HepG2 (cell line): Measurements from ENCODE around the gene COX14. TPM values are rescaled to one million over a fixed set of nuclear protein-coding genes. Genes with fewer than 3 reads are reported as not detected.

ENCODE experiments used
- ATAC-seq: fragments of 200-7000 bp; cut with Tn5 transposase; 3 replicates; pipeline ENCODE4 v1.9.1; 2020; ENCODE audit warnings: mild to moderate bottlenecking, moderate library complexity
- BruUV-seq: library from RNA; stranded (reverse); fragments of 400-500 nt; replicated peaks from 2 replicates; lab custom pipeline; 2021; lab: Mats Ljungman, UMichigan
- CTCF ChIA-PET: fragments of 300-600 bp; formaldehyde crosslinking; extraction: SDS; loops from one replicate; lab custom pipeline; 2021; ENCODE audit warnings: low total read pairs, inconsistent platforms, low intra/inter-chr PET ratio; lab: Yijun Ruan, JAX
- POLR2A ChIA-PET: fragments of 350-600 bp; sonication (Branson Sonifier 250); formaldehyde crosslinking; loops from one replicate; lab custom pipeline; 2020; ENCODE audit warnings: antibody characterized with exemption, inconsistent platforms; lab: Yijun Ruan, JAX
- DNase-seq: peaks from one replicate; pipeline ENCODE4 v3.0.0-alpha.2; 2015; ENCODE audit warnings: low spot score
- FAIRE-seq: peaks from 3 replicates; lab custom pipeline; 2011; peaks lifted over from hg19 to GRCh38; lab: Jason Lieb, UNC
- H2AFZ ChIP-seq: one replicate; pipeline ENCODE4 v1.6.1; 2011; ENCODE audit warnings: low read length, inconsistent platforms
- H3K27ac ChIP-seq: fragments of 300-600 bp; 3 replicates; pipeline ENCODE4 v1.8.0; 2011; ENCODE audit warnings: mixed run types, mild to moderate bottlenecking, mixed read lengths, low read length, inconsistent platforms; ENCODE audit not compliant: insufficient read depth; ENCODE audit errors: extremely low read length
- H3K27me3 ChIP-seq, 2 experiments: fragments of 200-600 bp in 1 of 2; 2 replicates in 1 of 2; 3 replicates in 1 of 2; pipeline versions ENCODE4 v1.6.0 to v1.8.0; 2011; ENCODE audit warnings: low read length in 2 of 2, mild to moderate bottlenecking in 2 of 2, moderate library complexity in 2 of 2, inconsistent platforms in 1 of 2; ENCODE audit not compliant: insufficient read depth in 2 of 2, control insufficient read depth in 1 of 2
- H3K36me3 ChIP-seq, 2 experiments: fragments of 200-600 bp in 1 of 2; replicated peaks in 1 of 2; 2 replicates in 1 of 2; 3 replicates in 1 of 2; pipeline versions ENCODE4 v1.5.1 to v1.8.0; 2011; ENCODE audit warnings: low read length in 2 of 2, inconsistent platforms in 1 of 2; ENCODE audit not compliant: insufficient read depth in 2 of 2, control insufficient read depth in 1 of 2
- H3K4me1 ChIP-seq: 2 replicates; pipeline ENCODE4 v1.5.1; 2012; ENCODE audit warnings: low read length, inconsistent platforms; ENCODE audit not compliant: insufficient read depth
- H3K4me2 ChIP-seq: 2 replicates; pipeline ENCODE4 v1.6.0; 2011; ENCODE audit warnings: low read depth, low read length, inconsistent platforms
- H3K4me3 ChIP-seq, 3 experiments: fragments of 200-600 bp in 1 of 3; sonication (generic), shearing (Covaris generic) in 1 of 3; replicated peaks in 1 of 3; 2 replicates each; pipeline ENCODE4 v1.5.1; 2011 to 2016; ENCODE audit warnings: low read length in 3 of 3, inconsistent platforms in 2 of 3, low read depth in 2 of 3, mild to moderate bottlenecking in 2 of 3, control low read depth in 1 of 3, mixed read lengths in 1 of 3; ENCODE audit not compliant: insufficient read depth in 1 of 3
- H3K79me2 ChIP-seq: one replicate; pipeline ENCODE4 v1.6.1; 2011; ENCODE audit warnings: low read length, inconsistent platforms; ENCODE audit not compliant: insufficient read depth
- H3K9ac ChIP-seq: 2 replicates; pipeline ENCODE4 v1.6.0; 2011; ENCODE audit warnings: mild to moderate bottlenecking, low read depth, low read length, inconsistent platforms; ENCODE audit not compliant: insufficient read depth
- H3K9me3 ChIP-seq: 2 replicates; pipeline ENCODE4 v1.5.1; 2012; ENCODE audit warnings: mild to moderate bottlenecking, low read length
- H4K20me1 ChIP-seq: 2 replicates; pipeline ENCODE4 v1.6.0; 2011; ENCODE audit warnings: inconsistent platforms, mild to moderate bottlenecking, low read length, moderate library complexity; ENCODE audit not compliant: insufficient read depth
- ATF7-NPFF ChIP-seq: sonication (generic); formaldehyde crosslinking; IDR thresholded peaks from 2 replicates; pipeline ENCODE4 v1.8.1; 2023; ENCODE audit warnings: mild to moderate bottlenecking, low read depth, missing genetic modification reagents, moderate library complexity
- HES4 ChIP-seq: sonication (generic); formaldehyde crosslinking; IDR thresholded peaks from 2 replicates; pipeline ENCODE4 v1.9.0; 2021; ENCODE audit warnings: mild to moderate bottlenecking, missing genetic modification reagents, borderline replicate concordance
- JUNB ChIP-seq: sonication (generic); formaldehyde crosslinking; IDR thresholded peaks from 2 replicates; pipeline ENCODE4 v1.8.0; 2022; ENCODE audit warnings: missing genetic modification reagents, mild to moderate bottlenecking, borderline replicate concordance
- MTA1 ChIP-seq: sonication (generic); formaldehyde crosslinking; IDR thresholded peaks from 2 replicates; pipeline ENCODE4 v1.4.0; 2020; ENCODE audit warnings: missing genetic modification reagents, mild to moderate bottlenecking, borderline replicate concordance
- MTA3 ChIP-seq: sonication (generic); formaldehyde crosslinking; IDR thresholded peaks from 2 replicates; pipeline ENCODE4 v1.4.0; 2020; ENCODE audit warnings: missing genetic modification reagents
- NCOA1 ChIP-seq: sonication (generic); formaldehyde crosslinking; IDR thresholded peaks from 2 replicates; pipeline ENCODE4 v1.9.0; 2021; ENCODE audit warnings: missing genetic modification reagents
- NR1H2 ChIP-seq: sonication (generic); formaldehyde crosslinking; IDR thresholded peaks from 2 replicates; pipeline ENCODE4 v1.8.1; 2022; ENCODE audit warnings: low read depth, missing genetic modification reagents, borderline replicate concordance
- RBM39 ChIP-seq: fragments of 200-400 bp; formaldehyde crosslinking; IDR thresholded peaks from one replicate; pipeline ENCODE4 v1.6.1; 2018; ENCODE audit warnings: antibody characterized with exemption, mild to moderate bottlenecking, low read depth, low read length; ENCODE audit not compliant: poor library complexity, severe bottlenecking
- YY1 ChIP-seq: IDR thresholded peaks from 2 replicates; pipeline ENCODE4 v1.6.1; 2011; ENCODE audit warnings: low read length, low read depth, moderate library complexity, mild to moderate bottlenecking; ENCODE audit not compliant: insufficient read depth, insufficient replicate concordance
- ZSCAN31 ChIP-seq: sonication (generic); formaldehyde crosslinking; IDR thresholded peaks from 2 replicates; pipeline ENCODE4 v1.5.0; 2020; ENCODE audit warnings: low read depth, mild to moderate bottlenecking, missing genetic modification reagents
- in situ Hi-C: cut with HindIII; loops from 2 replicates; pipeline ENCODE4 v1.10.0; 2017; ENCODE audit warnings: low pct_unique_long_range_greater_than_20kb; ENCODE audit not compliant: extremely low pct_ligation_motif_present
- intact Hi-C: fragments of 100-400 bp; cut with micrococcal nuclease; formaldehyde crosslinking; loops from one replicate; pipeline ENCODE4 v1.10.0; 2022; ENCODE audit not compliant: unreplicated experiment
- polyA plus RNA-seq, 8 experiments: library from polyadenylated mRNA; depleted of rRNA in 3 of 8; stranded (reverse) in 7 of 8; unstranded in 1 of 8; fragments of >200 nt; fragmentation: Illumina TruSeq in 4 of 8; extraction: Trizol in 4 of 8; gene quantifications; 2 replicates each; pipeline versions ENCODE4 v1.2.1 to v1.2.3, GENCODE V29; 2011 to 2016; ENCODE audit warnings: low read depth in 4 of 8, missing spikeins in 1 of 8, mixed read lengths in 1 of 8; ENCODE audit not compliant: insufficient read depth in 1 of 8
- total RNA-seq, 5 experiments: library from RNA; depleted of rRNA; stranded (reverse); fragments of >200 nt; fragmentation: Illumina TruSeq; extraction: Trizol; gene quantifications; 2 replicates each; pipeline ENCODE4 v1.2.3, GENCODE V29; 2016; ENCODE audit warnings: low read depth in 1 of 5
- TF ChIP-seq, protein P1 (sequence below): sonication (generic); formaldehyde crosslinking; IDR thresholded peaks from 2 replicates; pipeline ENCODE4 v1.4.0; 2020; ENCODE audit warnings: mild to moderate bottlenecking, missing genetic modification reagents
- TF ChIP-seq, protein P2 (sequence below), 2 experiments: sonication (generic) in 1 of 2; formaldehyde crosslinking in 1 of 2; IDR thresholded peaks; 2 replicates each; pipeline versions ENCODE4 v1.4.0 to v1.6.1; 2018 to 2020; ENCODE audit warnings: missing genetic modification reagents in 2 of 2, borderline replicate concordance in 1 of 2, low read depth in 1 of 2, mild to moderate bottlenecking in 1 of 2, missing biosample characterization in 1 of 2

COX14 gene
- total and polyA plus RNA-seq, 2 of the 13 experiments (the other 11 are each of a cell fraction or from before 2014, with no cell fraction given), result 53.0 to 71.6 TPM

DNA sequence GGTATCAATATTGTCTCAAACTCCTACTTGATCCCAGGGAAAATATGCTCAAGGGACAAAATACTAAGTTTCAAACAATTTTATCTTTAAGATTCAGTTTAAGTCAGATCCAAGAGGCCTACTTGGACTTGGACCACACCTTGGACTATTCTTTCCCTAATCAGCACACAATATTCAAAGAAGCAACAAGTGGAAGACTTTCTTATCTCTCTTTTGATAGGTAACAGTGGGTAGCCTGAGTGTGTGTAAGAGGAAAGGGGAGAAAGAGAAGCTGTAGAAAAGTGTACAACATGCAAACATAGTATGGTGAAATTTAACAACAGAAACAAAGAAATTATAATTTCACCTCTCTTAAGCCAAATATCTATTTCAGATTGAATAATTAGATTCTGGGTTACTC, 48.6 kb downstream of the COX14 start:
- Histone ChIP-seq H3K4me1 (peaks cover 19% of the 10 kb centered on the region), H2AFZ (no peak overlapping the region), H3K27me3 (no peaks in the 10 kb centered on the region), H3K9me3 (no peaks in the 10 kb centered on the region), H3K27ac (no peak overlapping the region)
- intact Hi-C loops, result no loop called here
- POLR2A ChIA-PET, result no interaction called here
- in situ Hi-C loops, result no loop called here
- no peak for ATAC-seq
- TF ChIP-seq, protein P1, sequence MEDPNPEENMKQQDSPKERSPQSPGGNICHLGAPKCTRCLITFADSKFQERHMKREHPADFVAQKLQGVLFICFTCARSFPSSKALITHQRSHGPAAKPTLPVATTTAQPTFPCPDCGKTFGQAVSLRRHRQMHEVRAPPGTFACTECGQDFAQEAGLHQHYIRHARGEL, result no peak
- TF ChIP-seq NCOA1 (no peak), ATF7-NPFF (CRISPR knock-in tag) (no peak), MTA1 (CRISPR knock-in tag) (no peak), JUNB (CRISPR knock-in tag) (no peak), RBM39 (no peak), HES4 (CRISPR knock-in tag) (no peak), ZSCAN31 (no peak), MTA3 (no peak), YY1 (no peak), NR1H2 (CRISPR knock-in tag) (no peak)
- TF ChIP-seq, protein P2, sequence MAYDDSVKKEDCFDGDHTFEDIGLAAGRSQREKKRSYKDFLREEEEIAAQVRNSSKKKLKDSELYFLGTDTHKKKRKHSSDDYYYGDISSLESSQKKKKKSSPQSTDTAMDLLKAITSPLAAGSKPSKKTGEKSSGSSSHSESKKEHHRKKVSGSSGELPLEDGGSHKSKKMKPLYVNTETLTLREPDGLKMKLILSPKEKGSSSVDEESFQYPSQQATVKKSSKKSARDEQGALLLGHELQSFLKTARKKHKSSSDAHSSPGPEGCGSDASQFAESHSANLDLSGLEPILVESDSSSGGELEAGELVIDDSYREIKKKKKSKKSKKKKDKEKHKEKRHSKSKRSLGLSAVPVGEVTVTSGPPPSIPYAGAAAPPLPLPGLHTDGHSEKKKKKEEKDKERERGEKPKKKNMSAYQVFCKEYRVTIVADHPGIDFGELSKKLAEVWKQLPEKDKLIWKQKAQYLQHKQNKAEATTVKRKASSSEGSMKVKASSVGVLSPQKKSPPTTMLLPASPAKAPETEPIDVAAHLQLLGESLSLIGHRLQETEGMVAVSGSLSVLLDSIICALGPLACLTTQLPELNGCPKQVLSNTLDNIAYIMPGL (CRISPR knock-in tag; IDR thresholded peaks at IDR 0.05; ENCODE audit: borderline replicate concordance in 1 of 2, low read depth in 1 of 2), result no peak
- TF ChIP-seq, all 625 proteins: peak for 0
- BruUV-seq, result no TSS peak
- H3K79me2 ChIP-seq, result peaks cover 46% of the 10 kb centered on the region
- H3K36me3 ChIP-seq, result peaks cover 0 to 1% of the 10 kb centered on the region in 2 experiments; a peak in 1 of 5 replicates
- H3K4me2 ChIP-seq, result no peak overlapping the region
- no peak for DNase-seq
- H4K20me1 ChIP-seq, result no peaks in the 10 kb centered on the region
- CTCF ChIA-PET, result no interaction called here
- no peak overlapping the region for H3K4me3 ChIP-seq
- no peak for FAIRE-seq
- H3K9ac ChIP-seq, result no peak overlapping the region
